Ishikawa (cell line): ENCODE results near the gene STK39.

Experiments used
- EP300 ChIP-seq: IDR thresholded peaks from 2 replicates; pipeline ENCODE4 v1.6.1; 2012; ENCODE audit warnings: borderline replicate concordance
- YY1 ChIP-seq: IDR thresholded peaks from 2 replicates; pipeline ENCODE4 v1.6.1; 2012; ENCODE audit warnings: low read depth

- TF ChIP-seq YY1 (no peak), EP300 (no peak)
These were observed 133.4 kb downstream of the STK39 start for GRCh38 chr2:168114040-168114439.
